Measurements from ENCODE around the gene WNT5A.

DNA sequence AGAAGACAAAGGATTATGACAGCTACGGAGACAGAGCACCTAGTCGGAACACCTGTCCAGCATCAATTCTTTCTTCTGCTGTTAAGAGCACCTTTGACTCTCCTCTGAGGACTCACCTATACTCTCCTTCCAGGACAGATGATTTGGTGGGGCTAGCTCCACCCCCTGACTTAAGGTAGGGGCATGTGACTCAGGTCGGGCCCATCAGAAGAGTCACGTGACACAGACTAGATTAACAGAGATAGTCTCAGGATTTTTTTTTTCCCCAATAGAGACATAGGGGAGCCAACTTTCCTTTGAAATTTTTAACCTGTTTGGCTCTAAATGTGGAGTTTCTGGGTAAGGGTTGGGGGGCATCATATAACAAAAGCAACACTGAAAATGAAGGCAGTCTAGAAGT lies 11.4 kb upstream of the WNT5A start:
- TF ChIP-seq, protein P1, sequence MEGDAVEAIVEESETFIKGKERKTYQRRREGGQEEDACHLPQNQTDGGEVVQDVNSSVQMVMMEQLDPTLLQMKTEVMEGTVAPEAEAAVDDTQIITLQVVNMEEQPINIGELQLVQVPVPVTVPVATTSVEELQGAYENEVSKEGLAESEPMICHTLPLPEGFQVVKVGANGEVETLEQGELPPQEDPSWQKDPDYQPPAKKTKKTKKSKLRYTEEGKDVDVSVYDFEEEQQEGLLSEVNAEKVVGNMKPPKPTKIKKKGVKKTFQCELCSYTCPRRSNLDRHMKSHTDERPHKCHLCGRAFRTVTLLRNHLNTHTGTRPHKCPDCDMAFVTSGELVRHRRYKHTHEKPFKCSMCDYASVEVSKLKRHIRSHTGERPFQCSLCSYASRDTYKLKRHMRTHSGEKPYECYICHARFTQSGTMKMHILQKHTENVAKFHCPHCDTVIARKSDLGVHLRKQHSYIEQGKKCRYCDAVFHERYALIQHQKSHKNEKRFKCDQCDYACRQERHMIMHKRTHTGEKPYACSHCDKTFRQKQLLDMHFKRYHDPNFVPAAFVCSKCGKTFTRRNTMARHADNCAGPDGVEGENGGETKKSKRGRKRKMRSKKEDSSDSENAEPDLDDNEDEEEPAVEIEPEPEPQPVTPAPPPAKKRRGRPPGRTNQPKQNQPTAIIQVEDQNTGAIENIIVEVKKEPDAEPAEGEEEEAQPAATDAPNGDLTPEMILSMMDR (IDR thresholded peaks at IDR 0.05), result no peak
- no peak for TF ChIP-seq EZH2 (IDR thresholded peaks at IDR 0.05; ENCODE audit: borderline replicate concordance, insufficient read depth, low read depth, low read length, poor library complexity, severe bottlenecking)
